ENCODE results near the gene GALNT10. TPM values are rescaled to one million over a fixed set of nuclear protein-coding genes. Genes with fewer than 3 reads are reported as not detected.

GALNT10 gene
- total and polyA plus RNA-seq, 2 of the 8 experiments (the other 6 are each of a cell fraction or from before 2014, with no cell fraction given), result 4.6 to 15.5 TPM

DNA sequence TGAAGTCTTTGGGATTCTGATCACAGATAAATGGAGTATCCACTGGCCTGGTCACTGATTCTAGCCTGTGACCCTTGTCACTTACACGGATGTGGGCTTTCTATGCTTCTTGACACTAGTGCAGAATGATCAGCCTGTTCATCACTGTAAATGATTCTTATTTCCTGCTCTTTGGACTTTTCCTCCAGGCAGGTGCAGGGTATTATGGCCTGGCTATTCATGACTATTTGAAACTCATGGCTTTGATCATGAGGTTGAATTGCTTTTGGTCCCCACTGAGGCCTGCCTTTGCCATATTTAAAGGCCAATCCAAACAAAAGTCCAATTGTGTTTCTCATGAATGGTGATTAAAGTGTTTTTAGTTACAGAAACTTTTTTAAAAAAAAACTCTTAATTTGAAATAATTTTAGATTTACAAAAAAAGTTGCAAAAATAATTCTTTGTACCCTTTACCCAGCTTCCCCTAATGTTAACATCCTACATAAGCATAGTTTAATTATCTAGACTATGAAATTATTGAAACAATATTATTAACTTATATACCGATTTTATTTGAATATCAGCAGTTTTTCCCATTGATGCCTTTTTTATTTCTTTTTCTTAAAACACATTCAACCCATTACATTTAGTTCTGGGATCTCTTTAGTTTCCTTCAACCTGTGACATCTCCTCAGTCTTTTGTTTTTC, 68.1 kb downstream of the GALNT10 start (continued):
- TF ChIP-seq NANOG (IDR thresholded peaks at IDR 0.05; ENCODE audit: insufficient read depth, low read depth, low read length, poor library complexity, severe bottlenecking), result no peak
- no peak for TF ChIP-seq RBBP5 (IDR thresholded peaks at IDR 0.05; ENCODE audit: borderline replicate concordance, low read depth, low read length)
- TF ChIP-seq POLR2AphosphoS5 (IDR thresholded peaks at IDR 0.05; ENCODE audit: low read depth, low read length), result no peak
- TF ChIP-seq POLR2A (IDR thresholded peaks at IDR 0.05; ENCODE audit: control extremely low read depth in 1 of 2, low read depth in 2 of 2, low read length in 2 of 2), result no peak
